ENCODE results near the gene HOXC5.
A peak's percentile ranks its signal among the peaks of the same experiment; 100 is the strongest.
"Not testable (repeated sequence)": the region's sequence is repeated elsewhere in the genome, so short reads cannot be mapped to it uniquely, and the experiment has no call there.

Gene HOXC5

DNA sequence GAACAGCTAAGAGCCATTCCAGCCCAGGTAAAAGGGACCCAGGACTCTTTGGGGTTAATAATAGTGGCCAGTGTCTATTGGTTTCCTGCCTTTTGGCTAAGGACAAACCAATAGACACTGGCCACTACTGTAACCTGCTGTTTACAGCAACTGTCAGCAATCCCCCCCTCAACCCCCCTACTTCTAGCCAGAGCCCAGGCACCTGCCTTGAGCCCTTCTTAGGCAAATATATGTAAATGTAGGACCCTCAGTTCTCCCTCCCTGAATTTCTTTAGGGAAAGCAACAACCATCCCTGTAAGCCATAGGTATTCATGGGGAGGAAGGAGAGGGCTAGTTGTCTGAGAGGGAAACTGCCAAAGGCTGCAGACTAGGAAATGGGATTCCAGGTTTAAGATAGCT lies 43.1 kb downstream of the HOXC5 start:
- DNase-seq: no peak

DNA sequence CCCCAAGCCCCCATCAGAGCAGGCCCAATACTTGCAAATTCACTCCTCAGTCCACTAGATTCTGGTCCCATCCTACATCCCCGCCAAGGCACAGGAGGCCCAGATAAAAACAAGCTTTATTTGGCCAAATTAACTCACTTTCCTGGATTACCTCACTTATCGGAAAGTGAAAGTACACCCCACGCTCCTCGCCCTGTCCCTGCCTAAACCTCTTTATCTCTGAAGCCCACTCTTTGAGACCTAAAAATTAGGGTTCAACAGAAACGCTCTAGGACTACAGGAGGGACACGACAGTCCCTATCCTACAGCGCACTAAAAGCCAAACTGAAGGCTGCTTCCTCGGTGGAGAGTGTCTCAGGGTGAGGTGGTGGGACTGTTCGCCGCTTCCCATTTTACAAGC lies 45.0 kb downstream of the HOXC5 start:
- DNase-seq: not testable (repeated sequence)

DNA sequence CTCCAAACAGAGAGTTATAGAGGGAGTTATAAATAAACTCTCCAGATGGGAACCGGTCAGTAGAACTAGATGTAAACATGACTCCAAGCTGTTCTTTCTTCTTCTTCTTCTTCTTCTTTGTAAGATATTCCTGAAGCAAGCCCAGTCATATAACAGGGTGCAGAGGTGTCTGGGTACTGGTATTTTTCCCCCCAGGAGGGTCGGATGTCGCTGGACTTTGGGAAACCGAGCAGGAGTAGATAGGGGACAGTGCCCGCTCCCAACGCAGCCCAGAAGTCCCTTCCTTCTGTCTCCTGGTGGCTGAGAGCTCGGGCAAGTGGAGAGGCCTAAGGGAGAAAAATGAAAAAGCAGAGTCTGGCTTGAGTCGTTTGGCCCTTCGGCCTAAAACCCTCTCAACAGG lies 46.3 kb downstream of the HOXC5 start:
- not testable (repeated sequence) for DNase-seq

DNA sequence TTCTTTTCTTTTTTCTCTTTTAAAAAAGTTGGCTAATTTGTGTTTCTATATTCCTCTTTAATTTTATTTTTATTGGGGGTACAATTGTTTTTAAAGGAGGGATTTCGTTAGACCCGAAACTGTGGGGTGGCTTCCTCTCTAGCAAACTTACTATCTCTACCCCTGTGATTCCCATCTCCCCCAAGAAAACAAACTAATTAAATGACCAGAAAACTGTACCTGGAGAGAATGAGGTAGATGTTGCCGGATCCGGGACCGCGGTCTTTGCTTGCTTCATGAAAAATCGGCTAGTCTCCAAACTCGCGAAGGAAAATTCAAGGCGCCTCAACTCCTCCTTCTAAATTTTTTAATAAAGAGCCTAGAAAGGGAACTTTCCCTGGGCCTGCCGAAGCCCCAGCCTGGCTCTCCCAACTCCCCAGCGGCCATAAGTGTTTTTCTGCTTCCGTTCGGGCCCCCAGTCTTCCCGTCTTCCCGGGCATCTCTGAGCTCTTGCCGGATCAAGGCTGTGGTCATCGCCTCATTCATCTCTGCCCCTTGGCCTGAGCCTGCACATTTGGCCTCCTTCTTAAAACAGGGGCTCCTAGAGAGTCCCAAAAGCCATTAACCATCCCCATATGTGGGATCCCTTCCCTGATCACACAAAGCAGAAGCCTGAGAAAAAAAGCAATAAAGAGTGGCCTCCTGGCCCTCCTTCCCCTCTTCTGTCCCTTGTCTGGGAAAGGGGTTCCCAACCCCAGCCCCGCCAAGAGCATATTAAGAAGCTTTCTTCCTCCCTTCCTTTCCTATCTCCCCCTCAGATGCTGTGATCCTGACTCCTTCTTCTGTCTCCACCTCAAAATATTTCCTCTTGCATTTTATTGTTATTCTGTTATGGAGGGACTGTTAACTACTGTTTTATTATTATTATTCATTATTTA lies 47.4 kb downstream of the HOXC5 start:
- DNase-seq: not testable (repeated sequence)

DNA sequence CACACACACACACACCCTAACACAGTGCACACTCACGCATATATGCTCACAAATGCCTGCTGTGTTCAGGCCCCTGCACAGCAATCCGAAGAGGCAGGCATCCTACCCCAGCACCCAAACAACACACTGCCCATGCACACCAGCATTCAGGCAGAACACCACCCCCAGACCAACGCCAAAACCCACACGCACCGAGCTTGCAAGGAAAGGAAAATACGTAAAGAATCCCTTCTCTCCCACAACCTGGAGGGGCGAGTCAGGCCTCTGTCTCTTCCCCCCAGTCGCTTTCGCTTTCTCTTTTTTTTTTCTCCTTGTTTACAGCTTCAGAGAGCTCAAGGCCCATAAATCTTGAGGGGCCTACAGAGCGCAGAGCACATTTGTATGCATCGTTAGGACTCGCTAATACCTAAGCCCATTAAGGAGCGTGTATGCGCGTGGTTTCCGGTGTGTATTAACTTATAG lies 48.2 kb downstream of the HOXC5 start:
- peak; percentile 14 for DNase-seq

DNA sequence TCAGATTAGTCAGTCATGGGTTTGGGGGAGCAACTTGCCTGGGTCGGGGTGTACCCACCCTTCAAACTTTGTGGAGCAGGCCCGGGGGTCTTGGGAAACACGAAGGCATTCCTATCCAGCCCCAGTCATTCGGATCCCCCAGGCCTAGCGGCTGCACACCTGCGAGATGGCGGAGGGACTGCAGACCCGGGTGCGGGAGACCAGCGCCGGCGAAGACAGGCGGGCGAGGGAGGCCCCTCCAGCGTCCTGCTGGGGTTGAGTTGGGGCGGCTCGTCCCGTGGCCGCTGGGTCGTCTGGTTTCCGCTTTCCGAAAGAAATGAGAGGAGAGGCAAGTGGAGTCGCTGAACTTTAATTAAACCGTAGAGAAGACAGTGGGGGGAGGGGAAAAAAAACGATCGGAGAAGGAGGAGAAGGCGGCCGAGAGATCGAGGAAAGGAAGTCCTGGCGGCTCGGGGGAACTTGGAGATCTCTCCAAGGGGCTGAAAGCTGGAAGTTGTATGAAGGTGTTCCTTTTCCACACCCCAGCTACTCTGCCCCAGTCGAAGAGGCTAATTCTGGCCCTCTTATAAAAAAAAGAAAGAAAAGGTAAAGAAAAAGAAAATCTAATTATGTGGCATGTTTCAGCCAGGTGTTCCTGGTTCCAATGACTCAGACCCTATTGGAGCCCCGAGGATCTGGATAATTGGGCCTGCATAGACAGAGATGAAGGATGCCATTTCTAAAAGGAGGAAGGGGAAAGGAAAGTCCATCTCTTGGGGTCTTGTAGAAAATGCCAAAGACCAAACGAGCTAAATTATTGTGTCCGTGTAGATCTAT lies 48.9 kb downstream of the HOXC5 start:
- peak; percentile 5 for DNase-seq

DNA sequence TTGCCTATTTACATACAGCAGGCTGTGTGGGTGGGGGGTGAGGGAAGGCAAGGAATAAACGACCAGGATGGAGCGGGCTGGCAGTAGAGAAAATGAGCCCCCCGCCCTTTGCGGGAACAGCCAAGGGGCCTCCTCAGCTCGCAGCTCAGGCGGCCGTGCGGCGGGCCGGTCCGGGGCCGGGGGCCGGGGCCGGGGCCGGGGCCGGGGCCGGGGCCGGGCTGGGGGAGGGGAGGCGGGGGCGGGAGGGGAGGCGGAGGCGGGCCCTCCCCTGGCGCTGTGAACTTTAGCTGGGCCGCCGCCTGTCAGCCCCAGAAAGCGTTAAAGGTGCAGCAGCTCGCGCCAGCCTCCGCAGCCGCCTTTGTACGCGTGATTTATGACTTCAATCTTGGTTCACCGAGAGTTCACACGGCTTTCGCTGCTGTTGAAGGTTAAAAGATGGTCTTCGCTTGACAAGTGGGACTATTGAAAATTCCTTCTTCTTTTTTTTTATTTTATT lies 49.6 kb downstream of the HOXC5 start:
- DNase-seq: peak; percentile 31
